Activated CD8-positive, alpha-beta T cell treated with anti-CD3 and anti-CD28 coated beads for 36 hours (primary cell): Measurements from ENCODE around the gene ENPP6. TPM values are rescaled to one million over a fixed set of nuclear protein-coding genes. Genes with fewer than 3 reads are reported as not detected.

ENCODE experiments used
- ATAC-seq: fragments of 200-7000 bp; cut with Tn5 transposase; one replicate; pipeline ENCODE4 v1.10.0; 2021; ENCODE audit warnings: mild to moderate bottlenecking, moderate library complexity
- CTCF ChIA-PET: fragments of 350-600 bp; sonication (Branson Sonifier 250); formaldehyde crosslinking; loops from one replicate; lab custom pipeline; 2021; ENCODE audit warnings: antibody characterized with exemption; lab: Charles Lee
- POLR2A ChIA-PET: fragments of 350-600 bp; sonication (Branson Sonifier 250); formaldehyde crosslinking; loops from one replicate; lab custom pipeline; 2021; ENCODE audit warnings: antibody characterized with exemption; lab: Charles Lee
- DNase-seq: peaks from one replicate; pipeline ENCODE4 v3.0.0-alpha.2; 2020
- H3K27ac Mint-ChIP-seq: one replicate; pipeline ENCODE4 v1.8.0; 2021; ENCODE audit warnings: mild to moderate bottlenecking, mixed read lengths
- H3K27me3 Mint-ChIP-seq: one replicate; pipeline ENCODE4 v1.8.0; 2021; ENCODE audit warnings: mixed read lengths
- H3K36me3 Mint-ChIP-seq: one replicate; pipeline ENCODE4 v1.8.0; 2021; ENCODE audit warnings: low read depth, mixed read lengths
- H3K4me1 Mint-ChIP-seq: one replicate; pipeline ENCODE4 v1.8.0; 2021; ENCODE audit warnings: low read depth, mixed read lengths
- H3K4me3 Mint-ChIP-seq: one replicate; pipeline ENCODE4 v1.8.0; 2021; ENCODE audit warnings: mild to moderate bottlenecking, moderate library complexity, mixed read lengths
- H3K9me3 Mint-ChIP-seq: one replicate; pipeline ENCODE4 v1.8.0; 2021; ENCODE audit warnings: mixed read lengths
- intact Hi-C: fragments of 100-400 bp; cut with micrococcal nuclease; formaldehyde crosslinking; loops from one replicate; pipeline ENCODE4 v1.10.0; 2022
- total RNA-seq, 2 experiments: library from RNA; stranded (reverse); gene quantifications; one replicate each; pipeline ENCODE4 v1.2.3, GENCODE V29; 2021
- TF ChIP-seq, protein P1 (sequence below): fragments of 200-600 bp; IDR thresholded peaks from one replicate; pipeline ENCODE4 v1.8.0; 2022; ENCODE audit warnings: antibody characterized with exemption, mild to moderate bottlenecking

ENPP6 gene
- total RNA-seq, 2 experiments from 2014 or later = 0.27 to 0.40 TPM

DNA sequence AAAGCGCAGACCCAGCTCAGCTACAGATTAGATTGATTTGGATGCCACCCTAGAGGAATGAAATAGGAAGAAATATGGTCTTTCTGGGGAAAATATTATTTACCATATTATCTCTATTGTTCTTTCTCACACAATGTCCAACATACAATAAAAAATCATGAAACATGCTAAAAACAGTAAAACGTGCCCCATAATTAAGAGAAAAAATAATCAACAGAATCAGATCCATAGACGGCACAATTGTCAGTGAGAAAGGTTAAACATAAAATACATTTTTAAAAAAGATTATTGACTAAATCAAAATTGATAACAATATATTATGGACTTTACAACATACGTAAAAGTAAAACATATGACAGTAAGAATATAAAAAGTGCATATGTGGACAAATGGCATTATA, 90.9 kb downstream of the ENPP6 start:
- TF ChIP-seq, protein P1, sequence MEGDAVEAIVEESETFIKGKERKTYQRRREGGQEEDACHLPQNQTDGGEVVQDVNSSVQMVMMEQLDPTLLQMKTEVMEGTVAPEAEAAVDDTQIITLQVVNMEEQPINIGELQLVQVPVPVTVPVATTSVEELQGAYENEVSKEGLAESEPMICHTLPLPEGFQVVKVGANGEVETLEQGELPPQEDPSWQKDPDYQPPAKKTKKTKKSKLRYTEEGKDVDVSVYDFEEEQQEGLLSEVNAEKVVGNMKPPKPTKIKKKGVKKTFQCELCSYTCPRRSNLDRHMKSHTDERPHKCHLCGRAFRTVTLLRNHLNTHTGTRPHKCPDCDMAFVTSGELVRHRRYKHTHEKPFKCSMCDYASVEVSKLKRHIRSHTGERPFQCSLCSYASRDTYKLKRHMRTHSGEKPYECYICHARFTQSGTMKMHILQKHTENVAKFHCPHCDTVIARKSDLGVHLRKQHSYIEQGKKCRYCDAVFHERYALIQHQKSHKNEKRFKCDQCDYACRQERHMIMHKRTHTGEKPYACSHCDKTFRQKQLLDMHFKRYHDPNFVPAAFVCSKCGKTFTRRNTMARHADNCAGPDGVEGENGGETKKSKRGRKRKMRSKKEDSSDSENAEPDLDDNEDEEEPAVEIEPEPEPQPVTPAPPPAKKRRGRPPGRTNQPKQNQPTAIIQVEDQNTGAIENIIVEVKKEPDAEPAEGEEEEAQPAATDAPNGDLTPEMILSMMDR = no peak
- ATAC-seq = no peak
- H3K4me3 Mint-ChIP-seq = no peak overlapping the region
- H3K4me1 Mint-ChIP-seq = no peaks in the 10 kb centered on the region
- no peaks in the 10 kb centered on the region for H3K9me3 Mint-ChIP-seq
- no peak for DNase-seq
- POLR2A ChIA-PET = no interaction called here
- peaks cover 22% of the 10 kb centered on the region for H3K27me3 Mint-ChIP-seq
- CTCF ChIA-PET = no interaction called here
- intact Hi-C loops = no loop called here
- H3K27ac Mint-ChIP-seq = no peak overlapping the region
- no peaks in the 10 kb centered on the region for H3K36me3 Mint-ChIP-seq

DNA sequence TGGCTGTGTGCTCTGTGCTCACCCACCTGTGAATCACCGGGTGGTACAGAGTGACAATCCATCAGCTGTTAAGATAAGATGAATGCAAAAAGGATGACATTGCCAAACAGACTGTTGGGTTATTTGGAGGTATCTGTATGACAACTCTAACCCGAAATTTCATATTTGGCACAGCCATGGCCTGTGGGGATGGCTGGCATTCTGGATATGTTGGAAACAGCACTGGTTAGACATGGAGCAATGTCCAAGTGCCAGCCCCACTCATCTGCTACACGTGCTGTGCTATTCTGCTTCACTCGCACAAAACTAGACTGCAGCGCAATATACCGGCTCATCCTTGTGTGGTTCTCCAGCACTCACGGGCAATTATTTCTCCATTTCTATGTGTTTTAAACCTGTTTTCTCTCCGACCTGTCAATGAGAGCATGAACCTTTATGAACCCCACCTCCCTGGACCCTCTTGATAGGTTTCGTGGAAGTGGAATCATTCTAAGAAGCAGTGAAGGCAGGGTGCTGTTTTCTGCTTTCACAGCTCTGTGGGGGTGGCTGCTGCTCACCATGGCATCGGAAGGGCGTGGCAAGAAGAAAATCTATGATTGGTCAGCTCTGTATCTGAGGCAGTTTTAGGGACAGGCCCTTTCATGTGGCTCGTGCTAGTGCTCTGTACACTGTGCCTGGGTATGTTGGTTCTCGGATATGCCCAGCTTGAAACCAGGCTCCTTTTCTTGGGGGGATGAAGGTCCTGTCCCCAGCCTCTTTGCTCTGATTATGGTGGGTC, 94.9 kb downstream of the ENPP6 start:
- no peak for DNase-seq
- POLR2A ChIA-PET = no interaction called here
- intact Hi-C loops = no loop called here
- Mint-ChIP-seq H3K36me3 (no peaks in the 10 kb centered on the region), H3K27ac (no peak overlapping the region), H3K4me1 (no peaks in the 10 kb centered on the region), H3K9me3 (no peaks in the 10 kb centered on the region), H3K27me3 (peaks cover 23% of the 10 kb centered on the region), H3K4me3 (no peak overlapping the region)
- TF ChIP-seq, protein P1 = no peak
- ATAC-seq = peak; percentile 30
- CTCF ChIA-PET = no interaction called here

DNA sequence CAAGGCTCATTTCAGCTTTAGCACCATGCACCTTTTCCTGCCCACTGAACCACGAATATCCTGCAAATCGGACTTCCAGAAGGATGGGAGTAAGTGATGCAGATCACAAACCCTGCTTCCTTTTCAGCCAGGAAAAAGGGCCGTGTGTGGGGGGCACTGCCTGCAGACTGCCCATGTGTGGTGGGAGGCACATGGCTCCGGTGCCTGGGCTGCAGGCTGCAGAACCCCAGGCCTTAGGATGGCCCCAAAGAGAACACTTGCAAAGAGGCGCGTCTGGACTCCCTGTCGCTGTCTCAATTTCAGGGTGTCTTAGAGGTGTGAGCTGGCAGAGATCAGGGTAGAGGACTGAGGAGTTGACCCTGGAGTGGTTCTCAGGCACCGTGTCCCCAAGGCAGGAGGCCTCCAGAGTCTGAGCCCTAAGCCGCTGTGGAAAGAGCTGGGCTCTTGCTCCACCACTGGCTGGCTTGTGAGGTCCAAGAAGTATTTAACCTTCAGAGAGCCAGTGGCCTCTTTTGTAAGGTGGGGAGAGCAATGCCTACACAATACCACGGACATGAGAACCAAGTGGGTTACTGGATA, 97.0 kb downstream of the ENPP6 start:
- Mint-ChIP-seq H3K36me3 (no peaks in the 10 kb centered on the region), H3K9me3 (no peaks in the 10 kb centered on the region), H3K27me3 (peaks cover 16% of the 10 kb centered on the region), H3K4me1 (no peaks in the 10 kb centered on the region), H3K27ac (no peak overlapping the region), H3K4me3 (no peak overlapping the region)
- TF ChIP-seq, protein P1 = no peak
- ATAC-seq = no peak
- intact Hi-C loops = no loop called here
- CTCF ChIA-PET = no interaction called here
- POLR2A ChIA-PET = no interaction called here
- no peak for DNase-seq

DNA sequence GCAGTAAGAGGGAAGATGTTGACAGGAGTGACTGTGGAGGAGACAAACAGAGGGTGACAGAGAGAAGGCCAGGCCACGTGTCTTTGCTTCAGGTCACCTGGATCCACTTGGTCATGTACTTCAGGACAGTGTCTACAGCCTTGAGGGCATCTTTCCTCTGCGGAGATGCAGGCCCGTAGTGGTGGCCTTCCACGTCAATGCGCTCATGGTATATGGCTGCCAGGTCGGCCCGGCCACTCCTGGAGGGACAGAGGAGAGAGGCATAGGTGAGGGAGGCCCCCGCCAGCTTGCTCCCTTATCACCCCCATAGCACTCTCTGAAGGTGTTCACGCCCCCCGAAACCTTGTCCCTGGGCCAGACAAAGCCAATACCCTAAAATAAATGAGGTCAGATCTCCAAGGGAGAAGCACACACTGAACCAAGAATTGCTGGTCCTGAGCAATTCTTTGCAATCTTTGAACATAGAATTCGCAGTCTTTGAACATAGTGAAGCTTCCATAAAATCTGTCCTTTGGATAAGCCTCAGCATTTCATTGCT, 99.9 kb downstream of the ENPP6 start:
- ATAC-seq (no peak), DNase-seq (no peak)
- Mint-ChIP-seq H3K27me3 (peaks cover 3% of the 10 kb centered on the region), H3K4me3 (no peak overlapping the region), H3K27ac (no peak overlapping the region), H3K9me3 (no peaks in the 10 kb centered on the region), H3K4me1 (no peaks in the 10 kb centered on the region), H3K36me3 (no peaks in the 10 kb centered on the region)
- TF ChIP-seq, protein P1 = no peak
- intact Hi-C loops = no loop called here
- CTCF ChIA-PET = interaction anchor here (2.1 kb wide), 1 partner anchor 18 kb away, joined by 5 read pairs; no protein-coding TSS in a partner anchor
- POLR2A ChIA-PET = no interaction called here

DNA sequence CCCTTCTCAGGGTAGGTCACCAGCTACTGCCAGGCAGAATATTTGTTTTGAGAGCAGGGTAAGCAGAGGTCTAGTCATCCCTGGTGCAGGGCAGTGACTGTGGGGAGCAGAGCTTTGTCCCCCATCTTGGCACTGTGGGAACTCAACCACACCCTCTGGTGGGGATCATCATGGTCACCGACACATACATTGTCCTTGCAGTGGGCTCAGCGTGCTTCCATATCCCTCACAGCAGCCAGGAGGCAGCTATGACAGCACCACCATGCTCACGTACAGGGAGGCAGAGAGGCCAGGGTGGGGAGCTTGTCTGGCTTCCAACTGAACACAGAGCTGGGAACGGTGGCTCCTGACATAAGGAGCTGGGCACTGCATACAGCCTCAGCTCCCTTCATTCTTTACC, 102.3 kb downstream of the ENPP6 start:
- H3K27ac Mint-ChIP-seq = no peak overlapping the region
- ChIA-PET CTCF (interaction anchor here (0.5 kb wide), 1 partner anchor 722 kb away, joined by 3 read pairs; no protein-coding TSS in a partner anchor), POLR2A (no interaction called here)
- H3K4me3 Mint-ChIP-seq = no peak overlapping the region
- intact Hi-C loops = no loop called here
- H3K27me3 Mint-ChIP-seq = peaks cover 3% of the 10 kb centered on the region
- no peaks in the 10 kb centered on the region for H3K4me1 Mint-ChIP-seq
- ATAC-seq (no peak), DNase-seq (no peak)
- H3K36me3 Mint-ChIP-seq = no peaks in the 10 kb centered on the region
- no peaks in the 10 kb centered on the region for H3K9me3 Mint-ChIP-seq
- TF ChIP-seq, protein P1 = no peak
